Endometrial microvascular endothelial cells (primary cell): Measurements from ENCODE around the gene ZNF610. TPM values are rescaled to one million over a fixed set of nuclear protein-coding genes. Genes with fewer than 3 reads are reported as not detected.
"Not testable (repeated sequence)": the region's sequence is repeated elsewhere in the genome, so short reads cannot be mapped to it uniquely, and the experiment has no call there.

Experiments
- in situ Hi-C: cut with HindIII; loops from 2 replicates; pipeline ENCODE4 v1.10.0; 2017; ENCODE audit warnings: low sequenced_read_pairs, low pct_unique_long_range_greater_than_20kb; ENCODE audit errors: inconsistent ontology term
- total RNA-seq: library from RNA; depleted of rRNA; stranded (reverse); fragments of >200 nt; gene quantifications from one replicate; pipeline ENCODE4 v1.2.3, GENCODE V29; 2015; ENCODE audit errors: inconsistent ontology term

ZNF610 gene
- 0.93 TPM for total RNA-seq

DNA sequence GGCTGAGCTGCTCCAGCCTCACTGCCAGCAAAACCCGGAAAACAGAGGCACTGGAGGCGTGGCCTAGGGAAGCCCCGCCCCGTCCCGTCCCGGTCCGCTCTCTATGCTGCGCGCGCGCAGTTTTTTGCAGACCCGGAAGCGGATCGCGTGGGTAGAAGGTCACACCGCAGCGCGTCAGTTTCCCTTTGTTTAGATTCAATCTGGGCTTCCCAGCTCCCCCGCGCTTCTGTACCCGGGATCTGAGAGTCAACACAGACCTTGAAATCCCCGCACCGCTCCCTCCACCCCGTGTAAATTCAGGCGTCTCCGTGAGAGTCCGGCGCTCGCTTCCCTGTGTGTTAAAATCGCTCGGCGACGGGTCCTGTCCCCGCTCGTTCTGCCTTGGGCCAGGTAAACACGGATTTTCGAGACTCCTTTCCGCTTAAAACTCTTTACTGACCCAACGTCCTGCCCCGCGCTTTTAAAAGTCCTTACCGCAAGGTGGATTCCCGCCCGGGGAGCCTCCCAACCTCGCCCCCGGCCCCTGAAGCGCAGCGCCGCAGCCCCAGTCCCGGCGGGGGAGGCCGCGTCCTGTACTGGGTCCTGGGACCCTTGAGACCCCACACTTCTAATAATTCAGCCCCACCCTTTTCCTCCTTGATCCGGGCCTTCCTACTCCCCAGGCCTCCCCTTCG is at the start of gene ZNF610:
Gene ZNF610 (plus strand): TSS at position 127 of the 674 bp plus-strand sequence. CDS start 12,930 bp downstream, outside the sequence.
- in situ Hi-C loops = no loop called here

DNA sequence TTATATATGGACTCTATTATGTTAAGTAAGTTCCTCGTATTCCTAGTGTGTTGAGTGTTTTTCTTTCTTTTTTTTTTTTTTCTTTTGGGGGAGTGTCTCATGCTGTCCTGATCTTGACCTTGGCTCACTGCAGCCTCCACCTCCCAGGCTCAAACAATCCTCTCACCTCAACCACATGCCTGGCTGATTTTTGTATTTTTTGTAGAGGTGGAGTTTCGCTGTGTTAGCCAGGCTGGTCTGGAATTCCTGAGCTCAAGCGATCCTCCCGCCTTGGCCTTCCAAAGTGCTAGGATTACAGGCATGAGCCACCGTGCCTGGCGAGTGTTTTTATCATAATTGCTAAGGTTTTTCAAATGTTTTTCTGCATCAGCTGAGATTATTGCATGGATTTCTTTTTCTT is 49.8 kb upstream of the ZNF610 start:
- in situ Hi-C loops = no loop called here

DNA sequence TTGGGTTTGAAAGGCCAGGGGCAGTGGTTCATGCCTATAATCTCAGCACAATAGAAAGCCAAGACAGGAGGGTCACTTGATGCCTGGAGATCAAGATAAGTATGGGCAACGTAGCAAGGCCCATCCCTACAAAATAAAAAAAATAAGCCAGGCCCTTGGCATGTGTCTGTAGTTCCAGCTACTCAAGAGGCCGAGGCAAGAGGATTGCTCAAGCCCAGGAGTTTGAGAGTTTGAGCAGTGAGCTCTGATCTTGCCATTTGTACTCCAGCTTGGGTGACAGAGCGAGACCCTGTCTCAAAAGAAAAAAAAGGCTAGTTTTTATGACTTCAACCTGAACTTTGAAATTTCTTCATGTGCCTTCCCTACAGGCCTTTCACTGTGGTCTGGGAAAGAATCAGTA is 44.3 kb upstream of the ZNF610 start:
- in situ Hi-C loops = no loop called here

DNA sequence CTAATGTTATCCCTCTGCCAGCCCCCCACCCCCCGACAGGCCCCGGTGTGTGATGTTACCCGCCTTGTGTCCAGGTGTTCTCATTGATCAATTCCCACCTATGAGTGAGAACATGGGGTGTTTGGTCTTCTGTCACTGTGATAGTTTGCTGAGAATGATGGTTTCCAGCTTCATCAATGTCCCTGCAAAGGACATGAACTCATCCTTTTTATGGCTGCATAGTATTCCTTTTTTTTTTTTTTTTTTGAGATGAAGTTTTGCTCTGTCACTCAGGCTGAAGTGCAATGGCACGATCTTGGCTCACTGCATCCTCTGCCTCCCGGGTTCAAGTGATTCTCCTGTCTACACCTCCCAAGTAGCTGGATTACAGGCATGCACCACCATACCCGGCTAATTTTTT is 43.1 kb upstream of the ZNF610 start:
- in situ Hi-C loops = not testable (repeated sequence)

DNA sequence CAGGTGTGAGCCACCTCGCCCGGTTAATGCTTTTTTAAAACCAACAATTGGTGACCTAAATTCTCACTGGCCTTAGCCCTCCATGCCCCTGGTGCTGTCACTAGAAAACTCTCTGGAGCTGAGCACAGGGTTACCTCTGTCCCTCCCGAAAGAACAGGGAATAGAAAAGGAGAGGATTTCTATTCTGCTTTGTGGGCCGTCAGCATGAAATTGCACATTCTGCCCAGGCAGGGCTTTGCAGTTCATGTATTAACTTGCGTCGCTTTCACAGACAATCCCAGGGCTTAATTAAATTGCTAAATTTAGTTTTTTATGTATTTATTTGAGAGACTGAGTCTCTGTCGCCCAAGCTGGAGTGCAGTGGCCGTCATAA is 39.7 kb upstream of the ZNF610 start:
- in situ Hi-C loops = no loop called here

DNA sequence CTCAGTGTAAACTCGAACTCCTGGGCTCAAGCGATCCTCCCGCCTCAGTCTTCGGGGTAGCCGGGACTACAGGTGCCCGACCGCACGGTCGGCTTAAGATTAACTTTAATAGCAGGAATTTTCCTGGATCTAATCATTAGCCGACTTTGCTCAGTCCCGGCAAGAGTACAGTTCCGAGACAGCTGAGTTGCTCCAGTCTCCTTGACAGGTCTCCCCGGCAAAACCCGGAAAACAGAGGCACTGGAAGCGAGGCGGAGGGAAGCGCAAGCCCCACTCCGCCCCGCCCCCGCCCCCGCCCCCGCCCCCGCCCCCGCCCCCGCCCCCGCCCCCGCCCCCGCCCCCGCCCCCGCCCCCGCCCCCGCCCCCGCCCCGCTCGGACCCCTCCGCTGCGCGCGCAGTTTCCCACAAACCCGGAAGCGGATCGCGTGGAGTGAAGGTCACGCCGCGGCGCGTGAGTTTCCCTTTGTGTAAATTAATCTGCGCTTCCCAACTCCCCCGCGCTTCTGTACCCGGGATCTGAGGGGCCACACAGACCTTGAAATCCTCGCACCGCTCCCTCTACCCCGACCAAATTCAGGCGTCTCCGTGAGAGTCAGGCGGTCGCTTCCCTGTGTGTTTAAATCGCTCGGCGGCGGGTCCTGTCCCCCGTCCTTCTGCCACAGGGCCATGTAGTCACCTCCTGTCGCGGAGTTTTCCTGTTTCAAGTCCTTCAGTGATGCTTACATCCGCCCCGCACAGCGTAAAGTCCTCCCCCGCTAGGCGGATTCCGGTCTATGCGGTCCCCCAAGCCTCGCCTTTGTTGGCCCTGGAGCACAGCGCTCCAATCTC is 39.1 kb upstream of the ZNF610 start, which contains the start of gene ZNF480:
Gene ZNF480 (plus strand): TSS at position 397 of the 828 bp plus-strand sequence. CDS start 3,244 bp downstream, outside the sequence.
- in situ Hi-C loops = no loop called here

DNA sequence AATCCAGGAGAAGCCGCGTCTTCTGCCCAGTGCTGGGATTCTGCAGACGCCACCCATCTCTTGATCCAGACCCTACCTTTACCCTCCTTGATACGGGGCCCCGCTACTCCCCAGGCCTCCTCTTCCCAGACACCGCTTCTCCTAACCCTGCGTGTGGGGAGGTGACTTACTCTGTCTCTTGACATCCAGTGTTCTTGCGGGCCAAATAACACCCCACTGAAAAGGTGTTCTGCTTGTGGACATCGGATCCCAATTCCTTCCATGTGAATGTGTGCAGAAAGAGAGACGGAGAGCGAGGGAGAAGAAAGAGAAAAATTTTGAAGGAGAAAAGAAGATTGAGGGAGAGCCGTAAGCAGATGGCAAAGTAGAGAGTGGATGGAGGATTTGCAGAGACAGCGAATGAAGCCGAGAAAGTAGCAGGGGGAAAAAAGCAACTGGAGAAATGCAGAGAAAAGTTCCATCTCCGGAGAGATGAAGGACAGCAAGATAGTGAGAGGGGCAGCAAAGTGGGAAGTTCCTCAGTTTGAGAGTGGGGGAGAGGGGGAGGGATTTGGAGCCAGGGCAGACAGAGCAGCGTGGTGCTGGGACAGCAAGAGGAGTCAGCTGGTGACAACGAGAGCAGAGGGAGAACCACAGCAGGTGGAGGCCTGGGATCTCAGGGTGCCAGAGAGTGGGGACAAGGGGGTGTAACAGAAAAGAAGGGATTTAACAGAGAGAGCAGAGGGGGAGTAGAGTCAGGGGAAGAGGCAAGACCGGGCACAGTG is 38.3 kb upstream of the ZNF610 start:
- in situ Hi-C loops = no loop called here

DNA sequence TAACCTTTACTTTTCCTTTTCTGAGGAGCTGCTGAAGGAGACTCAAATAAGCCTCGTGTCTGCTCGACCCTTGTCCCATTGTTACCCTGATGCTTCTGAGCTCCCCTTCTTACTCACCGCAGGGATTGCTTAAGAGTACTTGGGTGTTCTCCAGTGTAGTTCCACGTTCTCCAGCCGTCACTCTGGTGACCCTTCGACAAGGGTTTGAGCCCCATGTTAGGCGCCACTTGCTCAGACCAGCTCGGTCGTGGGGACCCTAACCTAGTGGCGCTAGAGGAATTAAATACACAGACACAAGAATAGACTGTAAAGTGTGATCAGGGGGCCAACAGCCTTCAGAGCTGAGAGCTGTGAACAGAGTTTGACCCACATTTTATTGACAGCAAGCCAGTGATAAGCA is 28.8 kb upstream of the ZNF610 start:
- in situ Hi-C loops = no loop called here

DNA sequence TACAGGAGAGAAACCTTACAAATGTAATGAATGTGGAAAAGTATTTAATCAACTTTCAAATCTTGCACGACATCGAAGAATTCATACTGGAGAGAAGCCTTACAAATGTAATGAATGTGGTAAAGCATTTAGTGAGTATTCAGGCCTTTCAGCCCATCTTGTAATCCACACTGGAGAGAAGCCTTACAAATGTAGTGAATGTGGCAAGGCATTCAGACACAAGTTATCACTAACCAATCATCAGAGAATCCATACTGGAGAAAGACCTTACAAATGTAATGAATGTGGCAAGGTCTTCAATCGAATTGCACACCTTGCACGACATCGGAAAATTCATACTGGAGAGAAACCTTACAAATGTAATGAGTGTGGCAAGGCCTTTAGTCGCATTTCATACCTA is 13.6 kb upstream of the ZNF610 start:
- in situ Hi-C loops = no loop called here

DNA sequence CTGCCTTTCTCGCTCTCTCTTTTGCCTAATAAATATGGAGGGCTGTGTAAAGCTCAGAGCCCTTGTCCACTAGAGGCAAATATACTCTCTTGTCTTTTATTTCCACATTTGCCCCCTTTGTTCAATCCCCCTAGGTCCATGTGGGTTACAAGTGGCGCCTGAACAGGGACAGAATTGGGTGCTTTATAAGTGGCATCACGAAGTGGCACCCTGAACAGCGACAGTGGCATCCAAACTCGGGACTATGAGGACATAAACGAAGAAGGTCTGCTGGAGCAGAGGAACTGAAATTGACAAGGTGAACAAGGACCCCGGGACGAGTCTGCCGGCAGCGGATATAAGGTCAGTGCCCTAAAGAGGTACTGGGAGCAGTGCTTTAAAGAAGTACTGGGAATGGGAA is 4.3 kb upstream of the ZNF610 start:
- in situ Hi-C loops = no loop called here

DNA sequence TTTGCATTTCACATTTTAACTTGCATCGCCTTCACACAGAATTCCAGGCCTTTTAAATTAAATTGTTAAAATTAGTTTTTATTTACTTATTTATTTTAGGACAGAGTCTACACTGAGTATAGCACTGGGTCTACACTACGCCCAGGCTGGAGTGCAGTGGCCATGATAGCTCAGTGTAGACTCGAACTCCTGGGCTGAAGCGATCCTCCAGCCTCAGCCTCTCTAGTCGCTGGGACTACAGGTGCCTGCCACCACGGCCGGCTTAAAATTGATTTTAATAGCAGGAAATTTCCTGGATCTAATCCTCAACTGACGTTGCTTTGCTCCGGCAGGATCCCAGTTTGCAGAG is 301 bp upstream of the ZNF610 start:
- in situ Hi-C loops = no loop called here

DNA sequence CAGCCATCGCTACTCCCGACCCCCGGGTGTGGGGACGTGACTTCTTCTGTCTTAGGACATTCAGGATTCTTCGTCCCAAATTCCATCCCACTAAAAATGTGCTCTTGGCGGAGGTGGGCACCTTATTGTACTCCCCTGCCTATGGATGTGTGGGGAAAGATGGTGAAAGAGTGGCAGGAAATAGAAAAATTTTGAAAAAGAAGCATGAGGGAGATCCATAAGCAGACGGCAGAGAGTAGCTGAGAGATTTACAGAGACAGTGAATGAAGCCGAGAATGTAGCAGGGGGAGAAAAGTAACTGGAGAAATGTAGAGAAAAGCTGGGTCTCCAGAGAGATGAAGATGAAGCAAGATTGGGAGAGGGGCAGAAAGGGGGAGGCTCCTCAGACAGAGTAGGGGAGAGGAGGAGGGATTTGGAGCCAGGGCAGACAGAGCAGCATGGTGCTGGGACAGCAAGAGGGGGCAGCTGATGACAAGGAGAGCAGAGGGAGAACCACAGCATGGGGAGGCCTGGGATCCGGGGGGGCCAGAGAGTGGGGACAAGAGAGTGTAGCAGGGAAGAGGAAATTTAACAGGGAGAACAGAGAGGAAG is 843 bp downstream of the ZNF610 start:
- in situ Hi-C loops = no loop called here

DNA sequence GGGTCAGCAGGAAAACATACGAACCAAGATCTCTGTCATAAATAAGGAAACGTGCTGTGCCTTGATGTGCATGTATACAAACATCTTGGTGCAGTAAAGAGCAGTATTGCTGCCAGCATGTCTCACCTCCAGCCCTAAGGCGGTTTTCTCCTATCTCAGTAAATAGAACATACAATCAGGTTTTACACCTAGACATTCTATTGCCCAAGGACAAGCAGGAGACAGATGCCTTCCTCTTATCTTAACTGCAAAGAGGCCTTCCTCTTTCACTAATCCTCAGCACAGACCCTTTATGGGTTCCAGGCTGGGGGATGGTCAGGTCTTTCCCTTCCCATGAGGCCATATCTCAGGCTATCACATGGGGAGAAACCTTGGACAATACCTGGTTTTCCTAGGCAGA is 3.0 kb downstream of the ZNF610 start:
- in situ Hi-C loops = not testable (repeated sequence)

DNA sequence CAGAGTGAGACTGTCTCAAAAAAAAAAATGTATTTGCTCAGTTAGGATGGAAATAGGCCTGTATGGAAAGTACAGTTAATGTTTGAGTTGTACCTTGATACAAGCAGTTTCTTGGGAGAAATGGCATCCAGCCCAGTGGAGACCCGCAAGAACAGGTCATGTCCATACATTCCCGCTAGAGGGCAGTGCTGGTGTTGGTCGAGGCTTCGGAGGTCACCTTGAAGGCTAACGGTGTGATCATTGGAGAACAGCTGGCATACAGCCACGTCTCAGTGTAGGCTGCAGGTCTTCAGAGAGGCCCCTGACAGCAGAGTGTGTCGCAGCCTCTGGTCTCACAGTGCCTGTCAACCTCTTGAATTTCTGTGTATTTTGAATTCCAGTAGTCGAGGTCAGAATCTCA is 7.5 kb downstream of the ZNF610 start:
- in situ Hi-C loops = no loop called here

DNA sequence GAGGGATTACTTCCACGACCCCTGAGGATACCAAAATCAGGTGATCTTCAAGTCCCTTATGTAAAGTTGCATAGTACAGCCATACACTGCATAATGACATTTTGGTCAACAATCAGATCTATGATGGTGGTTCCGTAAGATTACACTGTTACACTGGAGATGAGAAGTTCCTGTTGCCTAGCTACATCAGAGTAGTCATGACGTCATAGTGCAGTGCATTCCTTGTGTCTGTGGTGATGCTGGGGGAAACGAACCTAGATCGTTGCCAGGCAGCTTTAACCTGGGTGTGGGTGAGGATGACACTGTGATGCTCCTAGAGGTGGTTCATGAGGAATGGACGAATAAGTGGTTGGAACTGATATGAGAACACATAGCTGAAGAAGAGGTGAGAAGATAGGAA is 9.1 kb downstream of the ZNF610 start:
- in situ Hi-C loops = no loop called here

DNA sequence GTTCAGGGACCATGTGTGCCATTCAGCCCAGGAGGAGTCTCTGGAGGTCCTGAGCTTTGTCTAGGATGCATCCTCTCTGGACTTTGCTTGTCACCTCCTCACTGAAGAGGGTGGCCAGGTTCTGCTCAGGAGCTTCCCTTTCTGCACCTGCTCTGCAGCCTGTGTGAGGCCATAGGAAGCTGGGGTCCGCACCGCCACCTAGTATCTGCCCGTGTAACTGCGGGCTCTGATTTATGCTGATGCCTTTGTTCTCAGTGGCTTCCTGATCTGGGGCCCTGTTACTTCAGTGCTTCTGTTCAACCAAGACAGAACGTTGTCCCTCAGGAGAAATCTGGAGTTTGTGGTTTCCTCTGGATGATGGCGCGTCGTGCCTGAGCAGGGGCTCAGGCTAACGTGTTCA is 15.5 kb downstream of the ZNF610 start:
- in situ Hi-C loops = no loop called here

DNA sequence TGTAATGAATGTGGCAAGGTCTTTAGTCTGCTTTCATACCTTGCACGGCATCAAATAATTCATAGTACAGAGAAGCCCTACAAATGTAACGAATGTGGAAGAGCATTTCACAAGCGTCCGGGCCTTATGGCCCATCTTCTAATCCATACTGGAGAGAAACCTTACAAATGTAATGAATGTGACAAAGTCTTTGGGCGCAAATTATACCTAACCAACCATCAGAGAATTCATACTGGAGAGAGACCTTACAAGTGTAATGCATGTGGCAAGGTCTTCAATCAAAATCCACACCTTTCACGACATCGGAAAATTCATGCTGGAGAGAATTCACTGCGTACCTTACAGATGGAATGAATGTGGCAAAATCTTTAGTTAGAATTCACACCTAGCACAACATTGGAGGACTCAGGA is 30.4 kb downstream of the ZNF610 start:
- in situ Hi-C loops = no loop called here

DNA sequence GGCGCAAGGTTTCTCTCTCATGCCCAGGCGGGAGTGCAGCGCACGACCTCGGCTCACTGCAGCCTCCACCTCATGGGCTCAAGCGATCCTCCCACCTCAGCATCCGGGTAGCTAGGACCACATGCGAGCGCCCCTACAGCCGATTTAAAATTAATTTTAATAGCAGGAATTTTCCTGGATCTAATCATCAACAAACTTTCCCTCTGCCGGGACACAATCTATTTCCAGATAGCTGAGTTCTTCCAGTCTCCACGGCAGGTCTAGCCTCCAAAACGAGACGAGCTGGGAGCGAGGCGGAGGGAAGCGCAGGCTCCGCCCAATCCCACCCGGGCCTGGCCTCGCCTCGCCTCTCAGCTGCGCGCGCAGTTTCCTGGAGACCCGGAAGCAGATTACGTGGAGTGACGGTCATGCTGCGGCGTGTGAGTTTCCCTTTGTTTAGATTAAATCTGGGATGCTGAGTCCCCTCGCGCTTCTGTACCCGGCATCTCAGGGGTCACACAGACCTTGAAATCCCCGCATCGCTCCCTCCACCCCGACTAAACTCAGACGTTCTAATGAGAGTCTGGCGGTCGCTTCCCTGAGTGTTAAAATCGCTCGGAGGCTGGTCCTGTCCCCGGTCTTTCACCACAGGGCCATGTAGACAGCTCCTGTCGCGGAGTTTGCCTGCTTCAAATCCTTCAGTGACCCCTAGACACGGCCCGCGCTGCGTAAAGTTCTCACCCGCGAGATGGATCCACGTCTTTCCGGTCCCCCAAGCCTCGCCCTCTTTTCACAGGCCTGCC is 33.7 kb downstream of the ZNF610 start, which contains the start of gene ZNF880:
Gene ZNF880 (plus strand): TSS at position 365 of the 782 bp plus-strand sequence. CDS start 43 bp downstream, at position 408.
- in situ Hi-C loops = no loop called here

DNA sequence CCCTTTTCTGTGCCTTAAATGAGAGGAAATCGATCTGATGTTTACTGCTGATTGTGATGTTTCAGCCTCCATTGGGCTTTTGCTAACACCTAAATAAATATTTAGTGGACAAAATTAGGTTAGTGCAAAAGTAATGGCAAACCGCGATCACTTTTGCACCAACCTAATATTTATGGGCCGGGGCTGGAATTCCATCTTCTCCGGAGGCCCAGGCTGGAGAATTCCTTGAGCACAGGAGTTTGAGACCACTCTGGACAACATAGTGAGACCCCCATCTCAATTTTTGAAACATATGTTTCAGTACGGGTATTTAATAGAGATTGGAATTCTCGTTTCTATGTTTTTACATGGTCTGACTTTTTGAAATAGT is 34.3 kb downstream of the ZNF610 start:
- in situ Hi-C loops = no loop called here
